GF-D8 (cell line): Measurements from ENCODE around the gene NFKB2.

ENCODE experiments used
- DNase-seq: peaks from one replicate; lab custom pipeline; 2025; lab: John Stamatoyannopoulos, UW

NFKB2 gene

GRCh38 chr10:102395400-102396316 is at the start of gene NFKB2:
NFKB2 (plus strand) TSS chr10:102395705; CDS start chr10:102395960, 255 bp downstream.
- no peak for DNase-seq

DNA sequence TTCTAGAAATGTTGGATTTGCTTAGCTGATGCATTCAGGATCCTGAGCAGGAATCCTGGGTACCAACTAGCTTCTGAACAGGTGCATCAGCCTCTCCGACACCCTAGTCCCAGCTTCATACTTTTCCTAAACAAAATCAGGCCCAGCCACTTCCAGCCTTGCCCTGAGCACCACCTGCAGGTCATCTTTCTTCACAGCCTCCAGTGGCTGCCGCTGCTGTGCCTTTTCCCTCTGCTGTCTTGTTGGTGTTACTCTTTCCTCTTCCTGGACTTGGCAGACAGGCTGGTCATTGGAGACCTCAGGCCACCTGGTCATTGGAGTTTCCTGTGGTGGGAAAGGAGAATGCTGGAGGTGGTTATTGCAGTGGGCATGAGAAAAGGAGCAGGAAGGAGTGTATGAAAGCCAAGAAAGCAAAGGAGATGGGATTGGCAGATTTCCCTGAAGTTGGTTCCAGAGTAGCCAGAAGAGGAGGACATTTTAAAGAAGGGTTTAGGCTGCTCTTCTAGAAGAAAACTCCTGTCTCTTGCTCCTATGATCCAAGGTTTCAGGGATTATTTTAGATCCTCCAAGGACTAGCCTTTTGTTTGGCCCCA is 48.2 kb upstream of the NFKB2 start:
- DNase-seq: no peak

DNA sequence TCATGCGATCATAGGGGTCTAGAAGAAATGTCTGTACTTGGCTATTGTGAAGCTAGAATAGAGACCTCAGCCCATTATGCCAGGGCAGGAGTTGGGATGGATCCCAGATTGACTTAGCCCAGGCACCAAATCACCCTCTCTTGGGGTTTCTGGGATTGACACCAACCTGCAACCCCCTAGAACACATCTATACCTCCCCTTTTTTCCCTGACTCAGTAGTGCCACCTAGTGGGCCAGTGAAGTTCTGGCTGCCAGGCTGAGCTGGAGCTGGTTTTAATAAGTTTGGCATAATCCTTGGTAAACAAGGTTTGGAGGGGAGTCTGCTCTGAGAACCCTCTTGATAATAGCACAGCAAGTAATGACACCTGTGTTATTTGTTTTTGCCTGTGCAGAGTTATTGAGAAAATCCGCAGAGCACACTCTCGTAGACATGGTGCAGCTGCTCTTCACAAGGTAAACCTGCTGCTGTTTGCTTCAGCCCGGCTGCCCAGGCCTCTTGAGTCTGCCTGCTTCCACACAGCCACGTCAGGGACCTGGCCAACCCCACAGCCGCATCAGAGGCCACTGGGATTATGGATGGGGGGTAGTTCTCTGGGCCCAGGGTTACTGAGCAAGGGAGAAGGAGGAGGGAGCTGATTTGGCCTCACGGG is 43.3 kb upstream of the NFKB2 start:
- no peak for DNase-seq

GRCh38 chr10:102354451-102354850 is 41.1 kb upstream of the NFKB2 start:
- DNase-seq: no peak

- no peak for DNase-seq
Observed at GRCh38 chr10:102358712-102359382, 36.7 kb upstream of the NFKB2 start.

DNA sequence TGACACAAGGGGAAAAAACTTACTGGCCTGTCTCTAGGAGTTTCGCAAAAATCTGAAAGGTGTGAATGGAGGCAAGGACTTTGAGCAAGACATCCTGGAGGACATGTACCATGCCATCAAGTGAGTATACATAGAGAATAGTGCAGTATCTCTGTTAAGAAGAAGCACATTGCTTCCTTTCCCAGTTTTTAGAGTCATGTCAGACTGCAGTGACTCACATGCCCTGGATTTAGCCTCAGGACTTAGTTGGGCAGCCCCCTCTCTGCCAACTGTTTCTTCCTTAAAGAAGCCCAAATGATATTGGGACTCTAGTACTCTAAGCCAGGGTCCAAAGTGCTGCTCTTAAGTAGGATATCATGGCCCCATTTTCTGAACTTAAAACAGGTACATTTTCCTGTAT is 28.1 kb upstream of the NFKB2 start:
- no peak for DNase-seq

GRCh38 chr10:102368077-102368476 is 27.4 kb upstream of the NFKB2 start:
- DNase-seq: no peak

GRCh38 chr10:102371295-102371694 is 24.2 kb upstream of the NFKB2 start:
- no peak for DNase-seq

- no peak for DNase-seq
Observed at GRCh38 chr10:102375250-102375649, 20.3 kb upstream of the NFKB2 start.

DNA sequence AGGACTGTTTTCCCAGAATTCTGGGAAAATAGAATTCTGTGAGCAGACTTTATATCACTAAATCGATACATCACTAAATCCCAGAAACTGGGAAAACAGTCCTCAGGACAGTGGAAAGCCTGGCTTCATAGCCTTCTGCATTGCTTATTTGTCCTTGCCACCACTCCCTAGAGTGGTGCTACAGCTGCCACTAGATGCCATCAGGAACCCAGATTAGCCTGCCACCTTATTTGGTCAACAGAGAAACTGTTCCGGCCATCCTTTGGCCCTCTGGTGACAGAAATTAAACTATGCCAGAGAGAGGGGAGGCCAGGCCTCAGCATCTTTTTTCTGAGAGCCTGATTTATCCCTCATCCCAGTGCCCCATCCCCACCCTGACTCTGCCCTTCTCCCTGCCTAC is 19.6 kb upstream of the NFKB2 start:
- no peak for DNase-seq

- DNase-seq: no peak
Observed at GRCh38 chr10:102376901-102377300, 18.6 kb upstream of the NFKB2 start.

GRCh38 chr10:102379383-102379782 is 16.1 kb upstream of the NFKB2 start:
- DNase-seq: no peak

DNA sequence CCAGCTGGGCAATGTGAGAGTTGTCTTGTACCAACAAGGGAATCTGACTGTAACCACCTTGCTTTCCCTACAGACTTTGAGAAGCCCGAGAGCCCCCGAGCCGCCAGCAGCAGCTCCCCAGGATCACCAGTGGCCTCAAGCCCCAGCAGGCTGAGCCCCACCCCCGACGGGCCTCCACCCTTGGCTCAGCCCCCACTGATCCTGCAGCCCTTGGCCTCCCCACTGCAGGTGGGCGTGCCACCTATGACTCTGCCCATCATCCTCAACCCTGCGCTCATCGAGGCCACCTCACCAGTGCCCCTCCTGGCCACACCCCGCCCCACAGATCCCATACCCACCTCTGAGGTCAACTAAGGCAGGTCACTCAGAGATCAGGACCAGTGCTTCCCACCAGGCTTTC is 13.5 kb upstream of the NFKB2 start:
- no peak for DNase-seq

DNA sequence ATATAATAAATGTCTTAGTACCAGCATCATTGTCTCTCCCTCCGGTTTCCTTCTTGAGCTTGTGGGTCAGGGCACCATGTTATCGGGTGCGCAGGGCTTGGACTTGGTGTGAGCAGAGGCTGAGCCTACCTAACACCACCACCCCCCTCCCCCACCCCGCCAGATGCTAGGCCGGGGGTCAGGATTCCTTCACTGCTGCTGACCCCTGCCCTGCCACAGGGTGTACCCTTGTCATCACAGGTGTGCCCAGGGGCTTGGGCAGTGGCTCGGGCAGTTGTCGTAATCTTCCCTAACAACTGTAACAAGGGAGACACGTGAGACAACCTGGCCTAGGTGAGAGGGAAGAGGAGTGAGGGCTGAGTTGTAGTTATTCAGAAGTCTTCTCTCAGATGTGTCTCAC is 12.6 kb upstream of the NFKB2 start:
- no peak for DNase-seq

DNA sequence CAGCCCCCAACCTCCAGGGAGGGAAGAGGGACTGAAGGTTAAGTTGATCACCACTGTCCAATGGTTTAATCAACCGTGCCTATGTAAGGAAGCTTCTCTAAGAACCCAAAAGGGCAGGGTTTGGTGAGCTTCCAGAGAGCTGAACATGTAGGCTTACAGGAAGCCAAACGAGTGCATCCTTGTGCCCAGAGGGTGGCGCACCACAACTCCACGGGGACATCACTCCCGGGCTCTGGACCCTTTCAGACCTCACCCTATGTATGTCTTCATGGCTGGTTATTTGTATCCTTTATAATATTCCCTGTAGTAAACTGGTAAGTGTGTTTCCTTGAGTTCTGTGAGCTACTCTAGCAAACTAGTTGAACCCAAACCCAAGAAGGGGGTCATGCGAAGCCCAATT is 11.5 kb upstream of the NFKB2 start:
- DNase-seq: no peak

DNA sequence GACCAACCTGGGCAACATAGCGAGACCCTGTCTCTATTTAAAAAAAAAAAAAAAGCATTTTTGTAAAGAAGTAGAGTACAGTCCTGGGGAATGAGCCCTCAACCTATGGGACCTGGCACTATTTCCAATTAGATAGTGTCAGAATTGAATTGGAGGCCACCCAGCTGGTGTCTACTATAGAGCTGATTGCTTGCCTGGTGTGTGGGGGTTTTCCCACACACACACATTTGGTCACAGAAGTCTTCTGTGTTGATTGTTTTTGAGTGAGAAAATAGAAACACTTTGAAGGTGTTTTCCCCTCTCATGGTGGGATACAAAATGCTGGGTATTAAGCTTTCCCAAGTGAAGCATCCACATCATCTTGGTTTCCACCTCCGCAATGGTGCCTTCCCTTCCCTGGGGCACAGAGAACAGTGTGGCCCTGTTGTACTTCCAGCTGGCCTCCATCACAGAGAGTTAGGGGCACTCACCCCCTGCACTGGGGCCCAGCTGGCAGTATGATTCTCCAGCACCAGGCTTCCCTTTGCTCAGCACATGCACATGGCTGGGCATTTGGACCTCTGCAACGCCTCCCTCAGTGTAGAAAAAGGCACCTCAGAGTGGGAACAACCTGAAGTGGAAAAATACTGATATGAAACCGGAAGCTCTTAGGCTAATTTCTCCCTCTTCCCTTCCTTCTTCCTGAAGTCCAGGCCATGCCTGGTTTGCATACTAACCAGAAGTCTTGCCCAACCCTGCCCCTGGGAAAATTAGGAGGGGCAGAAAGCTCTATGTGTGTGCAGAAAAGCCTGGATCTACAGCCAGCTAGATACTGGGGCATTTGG is 10.7 kb upstream of the NFKB2 start:
- DNase-seq: no peak

GRCh38 chr10:102389894-102390293 is 5.6 kb upstream of the NFKB2 start:
- DNase-seq: no peak

GRCh38 chr10:102392306-102392705 is 3.2 kb upstream of the NFKB2 start:
- no peak for DNase-seq

DNA sequence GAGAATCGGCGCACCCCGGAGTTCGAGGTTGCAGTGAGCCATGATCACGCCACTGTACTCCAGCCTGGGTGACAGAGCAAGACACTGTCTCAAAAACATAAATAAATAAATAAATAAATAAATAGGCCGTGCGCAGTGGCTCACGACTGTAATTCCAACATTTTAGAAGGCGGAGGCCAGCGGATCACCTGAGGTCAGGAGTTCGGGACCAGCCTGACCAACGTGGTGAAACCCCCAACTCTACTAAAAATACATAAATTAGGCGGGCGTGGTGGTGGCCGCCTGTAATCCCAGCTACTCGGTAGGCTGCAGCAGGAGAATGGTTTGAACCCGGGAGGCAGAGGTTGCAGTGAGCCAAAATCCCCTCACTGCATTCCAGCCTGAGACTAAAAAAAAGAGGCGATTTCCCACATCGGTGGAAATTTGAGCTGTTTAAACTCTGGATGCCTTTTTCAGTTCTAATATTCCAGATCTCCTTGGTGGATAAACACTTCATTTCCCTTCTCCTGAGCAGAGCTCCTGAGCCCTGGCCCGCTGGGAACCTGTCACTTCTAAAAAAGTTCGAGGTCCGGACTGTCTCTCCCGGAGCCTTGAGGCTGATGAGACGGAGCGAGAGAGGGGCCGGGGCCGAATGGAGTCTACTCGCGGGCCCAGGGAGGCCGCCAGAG is 2.0 kb upstream of the NFKB2 start:
- no peak for DNase-seq

DNA sequence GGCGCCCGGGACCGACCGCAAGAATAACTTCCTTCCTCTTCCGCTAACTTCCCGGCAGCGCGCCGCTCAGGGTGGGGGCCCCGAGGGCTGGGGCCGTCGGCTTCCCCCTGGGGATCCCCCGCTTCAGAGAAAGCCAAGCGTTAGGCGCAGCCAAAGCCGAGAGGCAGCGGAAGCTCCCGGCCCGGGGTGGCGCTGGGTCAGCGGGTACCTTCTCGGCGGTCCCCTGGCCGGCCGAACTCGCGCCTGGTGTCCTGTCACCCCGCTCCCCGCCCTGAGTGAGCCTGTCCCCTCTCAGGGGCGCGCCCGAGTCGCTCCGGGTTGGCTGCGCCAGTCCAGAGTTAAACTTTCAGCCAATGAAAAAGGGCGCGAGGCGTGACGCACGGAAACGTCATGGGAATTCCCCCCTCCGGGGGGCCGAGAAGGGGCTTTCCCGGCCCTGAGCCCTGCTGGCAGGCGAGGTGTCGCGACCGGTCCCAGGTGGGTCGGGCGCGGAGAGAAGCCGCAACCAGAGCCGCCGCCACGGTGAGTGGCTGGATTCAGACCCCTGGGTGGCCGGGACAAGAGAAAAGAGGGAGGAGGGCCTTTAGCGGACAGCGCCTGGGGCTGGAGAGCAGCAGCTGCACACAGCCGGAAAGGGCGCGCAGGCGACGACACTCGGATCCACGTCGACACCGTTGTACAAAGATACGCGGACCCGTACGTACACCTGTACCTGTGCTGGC is 1.3 kb upstream of the NFKB2 start:
- peak; percentile 71 for DNase-seq
